ACHN (cell line): ENCODE data around the gene MLXIP.

Experiments used
- DNase-seq: peaks from one replicate; pipeline ENCODE4 v3.0.0-alpha.2; 2015
- in situ Hi-C: cut with HindIII; loops from 2 replicates; pipeline ENCODE4 v1.10.0; 2017; ENCODE audit warnings: low sequenced_read_pairs, low pct_ligation_motif_present, low pct_unique_long_range_greater_than_20kb

Gene MLXIP

GRCh38 chr12:122190842-122191668, 112.5 kb downstream of the MLXIP start:
- in situ Hi-C loops: no loop called here

GRCh38 chr12:122192441-122192840, 113.9 kb downstream of the MLXIP start:
- DNase-seq: no peak
- in situ Hi-C loops: no loop called here

More at GRCh38 chr12:122190842-122191668, 112.5 kb downstream of the MLXIP start:
- peak; percentile 82 for DNase-seq

GRCh38 chr12:122194804-122195203, 116.2 kb downstream of the MLXIP start:
- no peak for DNase-seq
- in situ Hi-C loops: no loop called here

GRCh38 chr12:122195405-122195804, 116.8 kb downstream of the MLXIP start:
- in situ Hi-C loops: no loop called here
- no peak for DNase-seq
